LNCAP (cell line): ENCODE results near the gene PRICKLE1.

Experiments used
- CTCF ChIP-seq: fragments of 450-650 bp; IDR thresholded peaks from 2 replicates; pipeline ENCODE4 v1.5.1; 2017; ENCODE audit warnings: mild to moderate bottlenecking

The PRICKLE1 gene

GRCh38 chr12:42407306-42407705 lies 182.2 kb downstream of the PRICKLE1 start:
- no peak for TF ChIP-seq CTCF
